Right ventricle myocardium superior (tissue), 1 donor: ENCODE data around the gene RBM19. TPM values are rescaled to one million over a fixed set of nuclear protein-coding genes. Genes with fewer than 3 reads are reported as not detected.

Source experiments
- ATAC-seq: fragments of 200-7000 bp; cut with Tn5 transposase; one replicate; pipeline ENCODE4 v1.9.1; 2020; ENCODE audit warnings: mild to moderate bottlenecking; ENCODE audit not compliant: poor library complexity
- DNase-seq: peaks from one replicate; pipeline ENCODE4 v3.0.0-alpha.2; 2020
- intact Hi-C: fragments of 100-400 bp; cut with DNase I; formaldehyde crosslinking; loops from one replicate; pipeline ENCODE4 v1.11.2; 2022
- total RNA-seq: library from RNA; stranded (reverse); fragmentation: NEBNext Ultra II Directional; extraction: Animal tissue kit (Norgen Biotek cat#: 25700); gene quantifications from one replicate; pipeline ENCODE4 v1.2.1, GENCODE V29; 2021
- donor health status: DM: no; HTN: yes; CAD: no; lungs with severe emphysema.

Gene RBM19
- total RNA-seq, 1 donor from 2014 or later, result 17.2 TPM

DNA sequence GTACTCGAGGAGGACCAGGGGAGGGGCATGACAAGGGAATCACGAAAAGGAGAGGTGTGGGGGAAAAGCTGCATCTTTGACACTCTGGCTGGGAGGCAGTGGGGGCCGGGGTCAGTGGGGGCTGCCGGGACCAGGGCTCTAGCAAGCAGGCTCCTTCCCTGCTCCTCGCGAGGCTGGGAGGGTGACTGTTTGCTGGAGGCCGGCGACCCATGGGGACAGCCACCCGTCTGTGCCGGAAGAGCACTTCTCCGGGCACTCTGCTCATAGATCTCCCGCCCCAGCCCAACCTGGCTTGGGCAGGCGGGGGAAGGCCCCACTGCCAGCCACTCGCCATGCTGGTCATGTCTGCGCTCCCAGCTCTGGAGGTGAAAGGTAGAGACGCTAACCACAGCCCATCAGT is 130.7 kb downstream of the RBM19 start:
- intact Hi-C loops, result no loop called here
- DNase-seq (no peak), ATAC-seq (no peak)

DNA sequence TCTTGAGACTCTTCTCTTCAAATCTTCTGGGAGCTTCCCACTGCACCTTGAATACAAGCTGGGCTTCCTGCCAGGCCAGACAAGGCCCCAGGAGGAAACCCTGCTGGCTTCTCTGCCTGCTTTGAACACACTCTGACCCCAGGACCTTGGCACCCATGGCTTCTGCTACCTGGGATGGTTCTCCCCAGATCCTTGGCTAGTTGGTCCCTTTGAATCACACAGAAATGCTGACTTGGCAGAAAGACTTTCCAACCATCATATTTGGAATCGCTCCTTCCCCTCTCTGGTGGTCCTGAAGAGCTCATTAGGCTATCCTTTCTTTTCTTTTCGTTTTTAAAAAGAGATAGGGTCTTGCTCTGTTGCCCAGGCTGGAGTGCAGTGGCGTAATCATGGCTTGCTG is 132.7 kb downstream of the RBM19 start:
- intact Hi-C loops, result no loop called here
- ATAC-seq, result no peak
- no peak for DNase-seq

DNA sequence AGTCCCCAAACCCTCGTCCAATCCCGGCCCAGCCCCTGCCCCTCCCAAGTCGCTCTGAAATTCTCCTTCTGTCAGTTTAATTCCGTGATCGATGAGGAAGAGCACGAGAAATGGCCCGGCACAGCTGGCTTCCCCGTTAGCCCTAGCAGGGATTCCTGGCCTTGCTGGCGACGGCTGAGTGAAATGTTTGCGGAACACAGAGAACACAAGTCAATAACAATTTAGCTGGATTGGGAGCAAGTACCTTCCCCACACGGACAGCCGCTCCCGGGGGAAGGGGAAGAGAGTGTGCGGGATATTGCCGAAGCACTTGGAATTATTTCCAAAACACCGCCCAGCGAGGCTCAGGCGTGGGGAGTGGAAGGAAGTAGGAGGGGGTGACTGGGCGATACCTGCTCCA is 134.6 kb downstream of the RBM19 start:
- no peak for DNase-seq
- no peak for ATAC-seq
- intact Hi-C loops, result no loop called here

DNA sequence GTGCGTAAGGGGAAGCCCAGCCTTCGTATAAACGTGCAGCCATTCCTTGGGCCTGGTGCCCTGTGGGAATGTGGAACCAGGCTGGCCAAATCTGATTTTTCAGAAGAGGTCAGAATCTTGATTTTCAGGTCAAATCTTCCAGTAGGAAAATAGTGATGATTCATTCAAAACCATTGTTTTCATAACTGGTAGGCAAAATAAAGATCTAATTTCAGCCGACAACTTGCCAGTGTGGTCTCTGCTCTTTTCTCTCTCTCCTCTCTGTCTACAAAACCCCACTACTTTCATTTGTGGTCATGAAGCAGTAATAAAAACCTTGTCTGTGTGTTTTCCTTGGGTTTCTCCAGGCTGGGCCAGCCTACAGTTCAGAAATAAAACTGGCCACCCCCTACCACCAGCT is 135.1 kb downstream of the RBM19 start:
- intact Hi-C loops, result no loop called here
- ATAC-seq (no peak), DNase-seq (no peak)

- DNase-seq (no peak), ATAC-seq (no peak)
- intact Hi-C loops, result no loop called here
Measured at GRCh38 chr12:113829212-113829611, 136.9 kb downstream of the RBM19 start.

DNA sequence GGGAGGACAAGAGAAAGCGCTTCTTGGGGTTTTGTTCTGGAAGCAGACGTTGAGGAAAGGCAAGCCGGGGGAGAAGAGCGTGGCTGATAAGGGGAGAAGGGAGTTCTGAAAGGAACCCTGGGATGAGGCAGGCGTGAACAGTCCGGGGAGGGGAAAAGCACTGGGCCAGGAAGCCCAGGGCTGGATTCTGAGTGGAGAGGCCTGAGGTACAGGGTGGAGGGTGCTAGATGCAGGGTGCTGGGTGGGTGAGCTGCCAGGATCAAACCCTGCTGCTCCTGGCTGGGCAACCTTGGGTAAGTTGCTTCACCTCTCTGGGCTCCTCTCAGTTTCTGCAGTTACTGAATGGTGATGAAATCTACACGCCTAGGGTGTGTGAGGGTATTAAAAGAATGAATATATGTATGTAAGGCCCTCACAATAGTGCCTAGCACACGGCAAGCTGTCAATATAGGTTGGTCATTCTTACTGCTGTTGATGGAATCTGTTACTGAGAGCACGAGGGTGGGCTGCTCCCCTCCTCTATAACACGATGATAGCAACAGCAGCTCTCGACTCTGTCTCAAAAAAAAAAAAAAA is 138.5 kb downstream of the RBM19 start:
- ATAC-seq (no peak), DNase-seq (no peak)
- intact Hi-C loops, result no loop called here

GRCh38 chr12:113826805-113827538 is 139.2 kb downstream of the RBM19 start:
- no peak for ATAC-seq
- intact Hi-C loops, result no loop called here

DNA sequence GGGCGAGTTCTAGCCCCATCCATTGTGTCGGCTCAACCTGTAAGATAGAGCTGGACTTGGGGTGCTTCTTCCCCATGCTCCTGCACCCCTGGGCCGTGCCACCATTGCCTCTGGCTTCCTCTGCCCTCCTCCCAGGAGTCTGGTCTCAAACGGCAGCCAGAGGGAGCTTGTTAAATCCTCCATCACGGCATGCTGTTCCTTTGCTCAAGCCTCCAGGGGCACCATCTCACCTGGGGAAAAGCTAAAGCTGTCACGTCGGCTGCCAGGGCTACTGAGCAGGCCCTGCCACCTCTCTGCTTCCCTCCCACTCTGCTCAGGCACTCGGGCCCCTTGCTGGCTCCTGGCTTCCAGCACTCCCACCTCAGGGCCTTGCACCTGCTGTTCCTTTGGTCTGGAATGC is 140.4 kb downstream of the RBM19 start:
- no peak for DNase-seq
- intact Hi-C loops, result no loop called here
- ATAC-seq, result no peak

More at GRCh38 chr12:113826805-113827538, 139.2 kb downstream of the RBM19 start:
- no peak for DNase-seq

DNA sequence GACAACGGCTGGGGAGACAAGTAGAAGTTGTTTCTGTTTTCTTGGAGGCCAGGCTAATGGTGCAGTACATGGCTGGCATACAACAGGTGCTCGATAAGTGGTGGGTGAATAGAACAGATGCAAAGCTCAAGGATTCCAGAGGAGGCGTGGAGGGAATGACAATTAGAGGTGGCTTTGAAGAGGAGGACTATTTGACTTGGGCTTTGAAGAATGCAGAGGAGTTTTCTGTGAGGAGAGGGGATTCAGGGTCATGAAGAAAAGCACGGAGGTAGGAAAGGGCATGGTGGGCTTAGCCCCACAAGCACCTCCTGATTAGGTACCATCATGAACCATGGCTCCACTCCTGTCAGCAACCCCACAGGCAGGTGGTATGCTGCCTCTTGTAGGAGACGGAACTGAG is 142.3 kb downstream of the RBM19 start:
- ATAC-seq (no peak), DNase-seq (no peak)
- intact Hi-C loops, result no loop called here

GRCh38 chr12:113823016-113823415 is 143.1 kb downstream of the RBM19 start:
- intact Hi-C loops, result no loop called here
- ATAC-seq (no peak), DNase-seq (no peak)

GRCh38 chr12:113820842-113821241 is 145.3 kb downstream of the RBM19 start:
- no peak for DNase-seq
- intact Hi-C loops, result no loop called here
- no peak for ATAC-seq

GRCh38 chr12:113820309-113820708 is 145.8 kb downstream of the RBM19 start:
- ATAC-seq (no peak), DNase-seq (no peak)
- intact Hi-C loops, result no loop called here

GRCh38 chr12:113819495-113819894 is 146.6 kb downstream of the RBM19 start:
- ATAC-seq, result no peak
- intact Hi-C loops, result no loop called here
- no peak for DNase-seq

DNA sequence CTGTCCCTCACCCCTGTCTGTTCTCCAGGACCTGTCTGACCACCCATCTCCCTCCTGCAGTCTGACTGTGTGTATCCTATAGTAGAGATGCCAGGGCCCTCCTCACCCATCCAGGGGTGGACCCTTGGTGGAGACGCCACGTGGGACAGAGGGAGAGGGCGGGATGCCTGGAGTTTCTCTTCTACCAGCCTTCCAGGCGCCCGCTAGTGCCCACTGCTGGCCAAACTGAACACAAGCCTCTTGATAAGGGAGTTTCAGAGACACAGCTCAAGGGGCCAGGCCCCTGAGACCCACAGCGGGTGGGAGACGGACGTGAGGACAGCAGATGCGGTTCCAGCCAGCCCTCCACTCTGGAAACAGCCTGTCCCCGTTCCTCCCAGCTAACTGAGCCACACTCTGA is 147.3 kb downstream of the RBM19 start:
- DNase-seq (no peak), ATAC-seq (no peak)
- intact Hi-C loops, result no loop called here

GRCh38 chr12:113818283-113818682 is 147.8 kb downstream of the RBM19 start:
- ATAC-seq, result no peak
- intact Hi-C loops, result no loop called here

DNA sequence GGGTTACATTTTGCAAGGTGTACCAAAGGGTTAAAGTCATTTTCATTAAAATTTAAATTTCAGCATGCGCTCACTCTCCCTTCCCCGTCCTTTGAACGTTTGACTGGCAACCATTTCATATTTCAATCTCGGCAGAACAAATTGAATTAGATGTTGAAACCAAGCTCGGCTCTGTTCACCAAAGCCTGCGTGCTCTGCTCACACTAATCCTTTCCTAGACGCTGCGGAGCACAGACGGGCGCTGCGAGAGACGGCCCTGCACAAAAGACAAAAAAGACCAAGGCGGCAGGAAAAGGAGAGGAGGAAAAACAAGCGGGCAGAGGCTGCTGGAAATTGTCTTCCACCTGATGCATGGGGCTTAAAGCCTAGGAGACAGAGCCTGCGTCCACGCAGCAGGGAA is 149.3 kb downstream of the RBM19 start:
- intact Hi-C loops, result no loop called here
- DNase-seq (no peak), ATAC-seq (no peak)

More at GRCh38 chr12:113818283-113818682, 147.8 kb downstream of the RBM19 start:
- no peak for DNase-seq

- intact Hi-C loops, result no loop called here
- DNase-seq (no peak), ATAC-seq (no peak)
Measured at GRCh38 chr12:113815031-113815430, 151.1 kb downstream of the RBM19 start.

GRCh38 chr12:113813229-113813541 is 152.9 kb downstream of the RBM19 start:
- ATAC-seq (no peak), DNase-seq (no peak)
- intact Hi-C loops, result no loop called here

- no peak for ATAC-seq
- DNase-seq, result no peak
- intact Hi-C loops, result no loop called here
Measured at GRCh38 chr12:113812411-113813228, 153.5 kb downstream of the RBM19 start.
